ENCODE data around the gene JAM3.
"Not testable (repeated sequence)": the region's sequence is repeated elsewhere in the genome, so short reads cannot be mapped to it uniquely, and the experiment has no call there.

JAM3 gene

GRCh38 chr11:134150195-134150903 lies 81.5 kb downstream of the JAM3 start:
- DNase-seq = no peak

GRCh38 chr11:134151083-134151747 lies 82.3 kb downstream of the JAM3 start:
- no peak for DNase-seq

GRCh38 chr11:134152696-134153095 lies 83.8 kb downstream of the JAM3 start:
- DNase-seq = no peak

- DNase-seq = no peak
These were observed 84.5 kb downstream of the JAM3 start for GRCh38 chr11:134153147-134153905.

- DNase-seq = no peak
These were observed 85.6 kb downstream of the JAM3 start for GRCh38 chr11:134154441-134154840.

GRCh38 chr11:134155456-134155855 lies 86.6 kb downstream of the JAM3 start:
- DNase-seq = no peak

GRCh38 chr11:134155946-134156865 lies 87.3 kb downstream of the JAM3 start:
- DNase-seq = no peak

- no peak for DNase-seq
These were observed 88.6 kb downstream of the JAM3 start for GRCh38 chr11:134157451-134157850.

GRCh38 chr11:134158023-134158422 lies 89.2 kb downstream of the JAM3 start:
- DNase-seq = no peak

GRCh38 chr11:134159652-134160051 lies 90.8 kb downstream of the JAM3 start:
- no peak for DNase-seq

GRCh38 chr11:134164490-134165370 lies 95.9 kb downstream of the JAM3 start:
- no peak for DNase-seq

- no peak for DNase-seq
These were observed 101.5 kb downstream of the JAM3 start for GRCh38 chr11:134170177-134170918.

GRCh38 chr11:134170919-134171281 lies 102.0 kb downstream of the JAM3 start:
- DNase-seq = peak; percentile 28

GRCh38 chr11:134171951-134172350 lies 103.1 kb downstream of the JAM3 start:
- no peak for DNase-seq

- no peak for DNase-seq
These were observed 104.4 kb downstream of the JAM3 start for GRCh38 chr11:134173296-134173695.

- no peak for DNase-seq
These were observed 107.4 kb downstream of the JAM3 start for GRCh38 chr11:134176284-134176683.

GRCh38 chr11:134178032-134178674 lies 109.3 kb downstream of the JAM3 start:
- DNase-seq = no peak

- DNase-seq = peak; percentile 70
These were observed 112.8 kb downstream of the JAM3 start for GRCh38 chr11:134181707-134182106.

GRCh38 chr11:134188092-134188491 lies 119.2 kb downstream of the JAM3 start:
- not testable (repeated sequence) for DNase-seq

GRCh38 chr11:134196756-134197155 lies 127.9 kb downstream of the JAM3 start:
- no peak for DNase-seq

All from fibroblast of skin of right biceps (primary cell).